Natural killer cell (primary cell): ENCODE results near the gene PPP2R2C. TPM values are rescaled to one million over a fixed set of nuclear protein-coding genes. Genes with fewer than 3 reads are reported as not detected.
A peak's percentile ranks its signal among the peaks of the same experiment; 100 is the strongest.

ENCODE experiments used
- ATAC-seq, 3 donors: fragments of 150-1000 bp in 2 of 3; fragments of 200-7000 bp in 1 of 3; cut with Tn5 transposase; 1 replicate in 1 of 3; 2 replicates in 2 of 3; pipeline ENCODE4 v1.10.0; 2021; ENCODE audit warnings: mild to moderate bottlenecking in 2 of 3, moderate library complexity in 2 of 3
- DNase-seq, 2 donors: peaks; one replicate each; pipeline versions ENCODE4 v3.0.0 to v3.0.0-alpha.2; 2013 to 2021; ENCODE audit warnings: mixed read lengths in 1 of 2
- H3K27ac ChIP-seq: one replicate; pipeline ENCODE4 v1.5.1; 2013; ENCODE audit warnings: mild to moderate bottlenecking, low read length
- H3K27me3 ChIP-seq: one replicate; pipeline ENCODE4 v1.6.1; 2013; ENCODE audit warnings: low read length; ENCODE audit not compliant: control insufficient read depth, insufficient read depth
- H3K36me3 ChIP-seq: one replicate; pipeline ENCODE4 v1.6.1; 2013; ENCODE audit warnings: low read length; ENCODE audit not compliant: control insufficient read depth, insufficient read depth
- H3K4me1 ChIP-seq: one replicate; pipeline ENCODE4 v1.6.1; 2013; ENCODE audit warnings: low read length; ENCODE audit not compliant: control insufficient read depth, insufficient read depth
- H3K4me3 ChIP-seq: one replicate; pipeline ENCODE4 v1.5.1; 2013; ENCODE audit warnings: low read length
- H3K9me3 ChIP-seq: one replicate; pipeline ENCODE4 v1.6.1; 2013; ENCODE audit warnings: low read length; ENCODE audit not compliant: control insufficient read depth, insufficient read depth
- H3K27ac Mint-ChIP-seq, 2 donors: one replicate each; pipeline ENCODE4 v1.8.0; 2022; ENCODE audit warnings: mild to moderate bottlenecking in 2 of 2, mixed read lengths in 2 of 2, moderate library complexity in 1 of 2
- H3K27me3 Mint-ChIP-seq, 2 donors: one replicate each; pipeline ENCODE4 v1.8.0; 2022; ENCODE audit warnings: low read depth in 2 of 2, mixed read lengths in 2 of 2
- H3K36me3 Mint-ChIP-seq: one replicate; pipeline ENCODE4 v1.8.0; 2022; ENCODE audit warnings: mixed read lengths
- H3K4me1 Mint-ChIP-seq, 2 donors: one replicate each; pipeline ENCODE4 v1.8.0; 2022; ENCODE audit warnings: mixed read lengths in 2 of 2
- H3K4me3 Mint-ChIP-seq: one replicate; pipeline ENCODE4 v1.8.0; 2022; ENCODE audit warnings: mild to moderate bottlenecking, moderate library complexity, mixed read lengths
- H3K9me3 Mint-ChIP-seq, 2 donors: one replicate each; pipeline ENCODE4 v1.8.0; 2022; ENCODE audit warnings: mixed read lengths in 2 of 2
- WGBS: methylation state at CpG from one replicate; pipeline ENCODE4 v1.1.7; 2013; ENCODE audit warnings: missing lambda C conversion rate; ENCODE audit not compliant: insufficient coverage; 5-methylcytosine and 5-hydroxymethylcytosine counted together
- intact Hi-C: fragments of 100-400 bp; cut with micrococcal nuclease; formaldehyde crosslinking; loops from one replicate; pipeline ENCODE4 v1.14.2; 2022
- total RNA-seq, 4 donors: library from RNA; stranded (reverse); fragments of 120-200 nt in 1 of 4; gene quantifications; one replicate each; pipeline versions ENCODE4 v1.2.3 to v1.2.4, GENCODE V29; 2013 to 2022
- TF ChIP-seq, protein P1 (sequence below): fragments of 200-600 bp; IDR thresholded peaks from one replicate; pipeline ENCODE4 v1.8.0; 2022; ENCODE audit warnings: antibody characterized with exemption

The PPP2R2C gene
- total RNA-seq, 3 donors from 2014 or later (not counting 1 experiment from before 2014, with no cell fraction given) = not detected

DNA sequence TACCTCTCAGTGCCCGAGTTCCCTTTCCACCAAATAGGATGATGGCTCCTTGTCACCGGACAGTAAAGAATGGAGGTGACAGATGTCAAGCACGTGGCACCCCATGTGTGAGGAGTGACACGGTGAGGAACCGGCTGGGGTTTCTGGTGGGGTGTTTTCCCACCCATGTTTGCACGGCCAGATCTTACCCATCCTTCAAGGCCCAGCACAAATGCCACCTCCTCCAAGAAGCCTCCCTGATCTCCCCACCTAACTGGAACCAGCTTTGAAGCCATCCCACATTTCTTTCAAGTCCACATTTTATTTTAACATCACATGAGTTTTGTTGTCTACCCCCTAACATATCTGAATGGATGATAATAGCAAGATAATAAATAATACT is 139.8 kb downstream of the PPP2R2C start:
- WGBS = 76% methylated on average over 6 of the region's 6 CpGs
- Mint-ChIP-seq H3K4me1 (peaks cover 19 to 21% of the 10 kb centered on the region in 2 donors), H3K4me3 (no peak overlapping the region), H3K27me3 (peaks cover 7 to 17% of the 10 kb centered on the region in 2 donors), H3K27ac (no peak overlapping the region), H3K36me3 (no peaks in the 10 kb centered on the region), H3K9me3 (no peaks in the 10 kb centered on the region)
- H3K27me3 ChIP-seq = peaks cover 6% of the 10 kb centered on the region
- intact Hi-C loops = loop anchor here (2.0 kb wide), 1 partner anchor 214 kb away; no protein-coding TSS in a partner anchor
- no peak overlapping the region for H3K27ac ChIP-seq
- peaks cover 9% of the 10 kb centered on the region for H3K9me3 ChIP-seq
- H3K4me1 ChIP-seq = peaks cover 6% of the 10 kb centered on the region
- DNase-seq (no peak), ATAC-seq (no peak)
- TF ChIP-seq, protein P1, sequence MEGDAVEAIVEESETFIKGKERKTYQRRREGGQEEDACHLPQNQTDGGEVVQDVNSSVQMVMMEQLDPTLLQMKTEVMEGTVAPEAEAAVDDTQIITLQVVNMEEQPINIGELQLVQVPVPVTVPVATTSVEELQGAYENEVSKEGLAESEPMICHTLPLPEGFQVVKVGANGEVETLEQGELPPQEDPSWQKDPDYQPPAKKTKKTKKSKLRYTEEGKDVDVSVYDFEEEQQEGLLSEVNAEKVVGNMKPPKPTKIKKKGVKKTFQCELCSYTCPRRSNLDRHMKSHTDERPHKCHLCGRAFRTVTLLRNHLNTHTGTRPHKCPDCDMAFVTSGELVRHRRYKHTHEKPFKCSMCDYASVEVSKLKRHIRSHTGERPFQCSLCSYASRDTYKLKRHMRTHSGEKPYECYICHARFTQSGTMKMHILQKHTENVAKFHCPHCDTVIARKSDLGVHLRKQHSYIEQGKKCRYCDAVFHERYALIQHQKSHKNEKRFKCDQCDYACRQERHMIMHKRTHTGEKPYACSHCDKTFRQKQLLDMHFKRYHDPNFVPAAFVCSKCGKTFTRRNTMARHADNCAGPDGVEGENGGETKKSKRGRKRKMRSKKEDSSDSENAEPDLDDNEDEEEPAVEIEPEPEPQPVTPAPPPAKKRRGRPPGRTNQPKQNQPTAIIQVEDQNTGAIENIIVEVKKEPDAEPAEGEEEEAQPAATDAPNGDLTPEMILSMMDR = no peak
- H3K36me3 ChIP-seq = no peaks in the 10 kb centered on the region
- H3K4me3 ChIP-seq = no peak overlapping the region

DNA sequence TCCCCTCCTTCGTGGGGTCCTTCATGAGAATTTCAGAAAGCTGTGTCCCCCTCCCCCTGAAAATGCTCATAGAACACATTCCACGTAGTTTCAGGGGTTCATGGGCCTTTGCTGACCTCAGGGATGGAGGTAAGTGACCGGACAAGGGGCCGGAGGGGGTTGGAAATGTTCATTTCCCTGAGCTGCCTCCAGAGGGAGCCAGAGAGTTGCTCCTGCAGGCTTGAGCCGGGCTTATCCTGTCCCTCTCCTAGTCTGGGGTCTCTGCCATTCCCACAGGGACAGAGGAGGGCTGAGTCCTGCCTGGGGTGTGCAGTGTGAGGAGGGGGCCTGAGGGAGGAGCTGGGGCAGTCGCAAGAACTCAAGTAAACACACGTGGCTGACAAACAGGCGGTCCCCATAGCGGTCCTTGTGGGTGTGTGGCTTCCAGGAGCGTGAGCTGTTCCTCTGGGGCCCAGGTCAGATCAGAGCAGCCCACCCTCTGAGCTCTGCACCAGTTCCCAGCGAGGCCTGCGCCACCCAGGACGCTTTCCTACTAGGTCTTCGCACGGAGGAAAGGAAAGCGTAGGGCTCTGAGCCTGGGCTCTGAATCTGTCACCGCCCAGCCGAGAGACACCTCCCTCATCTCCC is 140.3 kb downstream of the PPP2R2C start:
- Histone ChIP-seq H3K9me3 (peaks cover 9% of the 10 kb centered on the region), H3K27me3 (peaks cover under 1% of the 10 kb centered on the region), H3K27ac (no peak overlapping the region), H3K4me3 (no peak overlapping the region), H3K4me1 (peaks cover 1% of the 10 kb centered on the region), H3K36me3 (no peaks in the 10 kb centered on the region)
- H3K9me3 Mint-ChIP-seq = no peaks in the 10 kb centered on the region
- no peaks in the 10 kb centered on the region for H3K36me3 Mint-ChIP-seq
- H3K27ac Mint-ChIP-seq = no peak overlapping the region
- peaks cover 14 to 17% of the 10 kb centered on the region in 2 donors for H3K4me1 Mint-ChIP-seq
- peak; percentile 31 to 47 for DNase-seq
- ATAC-seq = peak in 2 of 3 donors; percentile 8 to 42
- 42% methylated on average over 16 of the region's 18 CpGs for WGBS
- intact Hi-C loops = loop anchor here (2.0 kb wide), 1 partner anchor 215 kb away; no protein-coding TSS in a partner anchor
- no peak overlapping the region for H3K4me3 Mint-ChIP-seq
- peaks cover 7 to 17% of the 10 kb centered on the region in 2 donors for H3K27me3 Mint-ChIP-seq
- TF ChIP-seq, protein P1 = peak; percentile 77

DNA sequence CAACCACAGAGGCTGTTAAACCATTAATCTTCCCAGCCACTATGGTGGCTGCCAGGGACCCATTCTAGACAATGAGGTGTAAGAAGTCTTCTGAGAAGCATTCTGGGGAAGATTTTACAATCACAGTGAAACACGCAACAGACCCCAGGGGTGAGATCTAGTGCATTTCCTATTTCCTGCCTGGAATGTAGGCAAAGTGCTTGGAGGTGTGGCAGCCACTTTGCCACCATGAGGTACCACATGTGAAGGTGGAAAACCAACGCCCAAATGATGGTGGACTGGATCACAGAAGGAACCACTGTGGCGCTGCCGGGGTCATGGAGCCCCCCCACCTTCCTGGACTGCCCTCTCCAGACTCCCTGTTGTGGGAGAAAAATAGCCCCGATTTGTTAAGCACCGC is 140.9 kb downstream of the PPP2R2C start:
- TF ChIP-seq, protein P1 = no peak
- intact Hi-C loops = no loop called here
- H3K4me3 ChIP-seq = no peak overlapping the region
- H3K27me3 ChIP-seq = no peaks in the 10 kb centered on the region
- no peaks in the 10 kb centered on the region for H3K4me1 ChIP-seq
- no peak overlapping the region for H3K4me3 Mint-ChIP-seq
- H3K27ac Mint-ChIP-seq = no peak overlapping the region
- no peaks in the 10 kb centered on the region for H3K36me3 ChIP-seq
- WGBS = 94% methylated on average over 5 of the region's 6 CpGs
- peaks cover 9 to 19% of the 10 kb centered on the region in 2 donors for H3K27me3 Mint-ChIP-seq
- no peaks in the 10 kb centered on the region for H3K36me3 Mint-ChIP-seq
- ATAC-seq (no peak), DNase-seq (no peak)
- peaks cover 9% of the 10 kb centered on the region for H3K9me3 ChIP-seq
- peaks cover 11 to 16% of the 10 kb centered on the region in 2 donors for H3K4me1 Mint-ChIP-seq
- H3K27ac ChIP-seq = no peak overlapping the region
- H3K9me3 Mint-ChIP-seq = no peaks in the 10 kb centered on the region

DNA sequence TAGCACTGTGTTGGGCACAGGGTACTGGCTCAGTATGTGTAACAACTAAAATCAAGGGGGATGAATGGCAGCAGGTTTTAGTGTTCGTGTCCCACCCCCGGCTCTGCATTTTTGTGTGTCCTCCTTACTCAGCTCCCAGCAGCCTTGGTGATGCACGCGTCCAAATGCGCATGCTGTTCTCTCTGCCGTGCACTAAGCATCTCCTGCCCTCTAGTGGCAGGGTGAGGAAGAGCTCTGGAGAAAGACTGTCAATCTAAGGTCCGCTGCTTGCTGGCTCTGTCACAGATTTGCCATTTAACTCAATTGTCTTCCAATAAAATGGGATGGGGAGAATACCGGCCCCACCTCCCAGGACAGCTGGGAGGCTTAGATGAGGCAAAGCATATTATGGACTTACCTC is 141.4 kb downstream of the PPP2R2C start:
- intact Hi-C loops = no loop called here
- Histone ChIP-seq H3K9me3 (peaks cover 9% of the 10 kb centered on the region), H3K4me3 (no peak overlapping the region), H3K4me1 (no peaks in the 10 kb centered on the region), H3K27me3 (no peaks in the 10 kb centered on the region), H3K27ac (no peak overlapping the region), H3K36me3 (no peaks in the 10 kb centered on the region)
- Mint-ChIP-seq H3K9me3 (no peaks in the 10 kb centered on the region), H3K27me3 (peaks cover 14 to 24% of the 10 kb centered on the region in 2 donors), H3K36me3 (no peaks in the 10 kb centered on the region), H3K27ac (no peak overlapping the region), H3K4me1 (peaks cover 11 to 16% of the 10 kb centered on the region in 2 donors), H3K4me3 (no peak overlapping the region)
- WGBS = 82% methylated on average over 8 of the region's 8 CpGs
- peak in 1 of 2 donors; percentile 59 for DNase-seq
- TF ChIP-seq, protein P1 = peak; percentile 13
- ATAC-seq = peak in 1 of 3 donors; percentile 27
